Liver (tissue), 9 donors: Measurements from ENCODE around the gene COL20A1. TPM values are rescaled to one million over a fixed set of nuclear protein-coding genes. Genes with fewer than 3 reads are reported as not detected.

ENCODE experiments used
- DNase-seq: peaks from one replicate; pipeline ENCODE4 v3.0.0-alpha.2; 2017; ENCODE audit warnings: low spot score
- H3K27ac ChIP-seq, 2 donors: one replicate each; pipeline ENCODE4 v1.7.0; 2013; ENCODE audit warnings: inconsistent platforms in 2 of 2, low read length in 2 of 2, control low read depth in 1 of 2, low read depth in 1 of 2, mild to moderate bottlenecking in 1 of 2
- H3K27me3 ChIP-seq, 4 donors: one replicate each; pipeline versions ENCODE4 v1.6.1 to v1.7.0; 2013; ENCODE audit warnings: low read length in 3 of 4, inconsistent platforms in 1 of 4, mild to moderate bottlenecking in 1 of 4, moderate library complexity in 1 of 4; ENCODE audit not compliant: control insufficient read depth in 4 of 4, insufficient read depth in 4 of 4
- H3K36me3 ChIP-seq, 4 donors: one replicate each; pipeline versions ENCODE4 v1.6.1 to v1.7.0; 2013; ENCODE audit warnings: low read length in 3 of 4, mild to moderate bottlenecking in 3 of 4, low read depth in 1 of 4, moderate library complexity in 1 of 4; ENCODE audit not compliant: control insufficient read depth in 4 of 4, insufficient read depth in 3 of 4
- H3K4me1 ChIP-seq, 4 donors: one replicate each; pipeline versions ENCODE4 v1.6.1 to v1.7.0; 2013; ENCODE audit warnings: low read length in 3 of 4, mild to moderate bottlenecking in 3 of 4, moderate library complexity in 1 of 4; ENCODE audit not compliant: control insufficient read depth in 4 of 4, insufficient read depth in 4 of 4
- H3K4me3 ChIP-seq, 3 donors: one replicate each; pipeline versions ENCODE4 v1.6.1 to v1.7.0; 2013; ENCODE audit warnings: low read length in 3 of 3, control low read depth in 1 of 3, low read depth in 1 of 3, mild to moderate bottlenecking in 1 of 3
- H3K9ac ChIP-seq, 2 donors: one replicate each; pipeline ENCODE4 v1.7.0; 2013; ENCODE audit warnings: low read length in 2 of 2, mild to moderate bottlenecking in 2 of 2, moderate library complexity in 2 of 2, control low read depth in 1 of 2, low read depth in 1 of 2
- H3K9me3 ChIP-seq, 4 donors: one replicate each; pipeline versions ENCODE4 v1.6.1 to v1.7.0; 2013; ENCODE audit warnings: low read length in 3 of 4; ENCODE audit not compliant: control insufficient read depth in 4 of 4
- ATF3 ChIP-seq: IDR thresholded peaks from 2 replicates; pipeline ENCODE4 v1.6.1; 2016; ENCODE audit warnings: antibody characterized with exemption
- CTCF ChIP-seq: fragments of 150-350 bp; IDR thresholded peaks from 2 replicates; pipeline ENCODE4 v1.5.1; 2017; ENCODE audit warnings: improper control_type of control experiment, low read depth, low read length; ENCODE audit not compliant: missing input control
- EGR1 ChIP-seq, 2 donors: IDR thresholded peaks; 2 replicates each; pipeline ENCODE4 v1.6.1; 2016 to 2018; ENCODE audit warnings: antibody characterized with exemption in 2 of 2, low read depth in 2 of 2
- FOXA1 ChIP-seq: IDR thresholded peaks from 2 replicates; pipeline ENCODE4 v1.6.1; 2016; ENCODE audit warnings: antibody characterized with exemption
- FOXA2 ChIP-seq: IDR thresholded peaks from 2 replicates; pipeline ENCODE4 v1.6.1; 2016; ENCODE audit warnings: antibody characterized with exemption
- GABPA ChIP-seq, 2 donors: IDR thresholded peaks in 1 of 2; conservative IDR thresholded peaks in 1 of 2; 2 replicates each; pipeline ENCODE4 v1.6.1; 2016; ENCODE audit warnings: antibody characterized with exemption in 2 of 2, mild to moderate bottlenecking in 1 of 2, moderate library complexity in 1 of 2
- HNF4A ChIP-seq, 2 donors: conservative IDR thresholded peaks; 2 replicates each; pipeline ENCODE4 v1.6.1; 2016; ENCODE audit warnings: antibody characterized with exemption in 2 of 2, mild to moderate bottlenecking in 2 of 2
- HNF4G ChIP-seq: IDR thresholded peaks from 2 replicates; pipeline ENCODE4 v1.6.1; 2016; ENCODE audit warnings: antibody characterized with exemption
- JUND ChIP-seq, 2 donors: IDR thresholded peaks; 2 replicates each; pipeline ENCODE4 v1.6.1; 2016; ENCODE audit warnings: antibody characterized with exemption in 2 of 2
- MAX ChIP-seq: IDR thresholded peaks from 2 replicates; pipeline ENCODE4 v1.6.1; 2016; ENCODE audit warnings: antibody characterized with exemption
- NR2F2 ChIP-seq: IDR thresholded peaks from 2 replicates; pipeline ENCODE4 v1.6.1; 2016; ENCODE audit warnings: antibody characterized with exemption
- RAD21 ChIP-seq, 2 donors: IDR thresholded peaks; 2 replicates each; pipeline ENCODE4 v1.6.1; 2016; ENCODE audit warnings: antibody characterized with exemption in 2 of 2, mild to moderate bottlenecking in 2 of 2
- REST ChIP-seq: IDR thresholded peaks from 2 replicates; pipeline ENCODE4 v1.6.1; 2016; ENCODE audit warnings: antibody characterized with exemption, mild to moderate bottlenecking
- RXRA ChIP-seq, 2 donors: IDR thresholded peaks; 2 replicates each; pipeline ENCODE4 v1.6.1; 2017 to 2018; ENCODE audit warnings: antibody characterized with exemption in 2 of 2, mild to moderate bottlenecking in 1 of 2
- SP1 ChIP-seq: IDR thresholded peaks from 2 replicates; pipeline ENCODE4 v1.6.1; 2018; ENCODE audit warnings: antibody characterized with exemption, mild to moderate bottlenecking
- TAF1 ChIP-seq: conservative IDR thresholded peaks from 2 replicates; pipeline ENCODE4 v1.6.1; 2016; ENCODE audit warnings: antibody characterized with exemption, mild to moderate bottlenecking
- YY1 ChIP-seq: IDR thresholded peaks from 2 replicates; pipeline ENCODE4 v1.6.1; 2016; ENCODE audit warnings: antibody characterized with exemption, mild to moderate bottlenecking
- ZBTB33 ChIP-seq: IDR thresholded peaks from 2 replicates; pipeline ENCODE4 v1.6.1; 2016; ENCODE audit warnings: antibody characterized with exemption
- WGBS: extraction: QIAGEN DNeasy Blood & Tissue Kit; methylation state at CpG from one replicate; pipeline ENCODE4 v1.1.7; 2013; 5-methylcytosine and 5-hydroxymethylcytosine counted together
- polyA plus RNA-seq, 2 donors: library from polyadenylated mRNA; stranded (reverse) in 1 of 2; unstranded in 1 of 2; fragments of 200-250 nt in 1 of 2; fragments of >200 nt in 1 of 2; fragmentation: Nextera tagmentation in 1 of 2; extraction: Ambion mirVana in 1 of 2; gene quantifications; one replicate each; pipeline versions ENCODE4 v1.2.1 to v1.2.3, GENCODE V29; 2013 to 2015
- total RNA-seq, 2 donors: library from RNA; depleted of rRNA; stranded (reverse); fragments of >200 nt; gene quantifications; one replicate each; pipeline ENCODE4 v1.2.3, GENCODE V29; 2014
- donor health status: healthy.
- donor health status: healthy.
- donor health status: healthy.
- donor health status: healthy.
- donor health status: healthy.

Gene COL20A1
- total and polyA plus RNA-seq, 4 donors, result not detected

DNA sequence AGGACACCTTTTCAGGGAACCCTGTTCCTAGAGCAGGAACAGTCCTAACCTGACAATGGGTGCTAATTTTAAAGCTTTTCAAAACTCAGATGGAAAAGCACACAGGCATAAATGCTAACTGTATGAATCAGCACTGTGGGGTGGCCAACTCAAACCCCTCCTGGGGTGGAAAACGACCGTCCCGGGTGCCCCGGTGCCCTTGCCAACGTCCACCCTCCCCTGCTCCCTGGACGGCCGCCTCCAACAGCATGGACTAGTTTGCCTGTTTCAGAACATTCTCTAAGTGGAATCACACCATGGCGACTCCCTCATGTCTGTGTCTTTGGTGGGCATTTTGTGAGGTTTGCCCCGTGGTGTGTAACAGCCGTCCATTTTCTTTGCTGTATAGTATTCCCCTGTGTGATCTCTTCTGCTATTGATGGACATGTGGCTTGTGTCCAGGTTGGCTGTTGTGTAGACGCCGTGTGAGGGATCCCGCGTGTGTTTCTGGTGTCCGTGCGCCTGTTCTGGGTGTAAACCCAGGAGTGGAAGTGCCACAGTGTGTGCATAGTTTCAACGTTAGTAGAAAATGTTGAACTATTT, 5.8 kb downstream of the COL20A1 start:
- Histone ChIP-seq H3K4me1 (no peaks in the 10 kb centered on the region), H3K27me3 (peaks cover 0 to 14% (median 6%) of the 10 kb centered on the region in 4 donors), H3K4me3 (no peak overlapping the region), H3K9ac (no peak overlapping the region), H3K36me3 (no peaks in the 10 kb centered on the region), H3K27ac (no peak overlapping the region), H3K9me3 (no peaks in the 10 kb centered on the region)
- no peak for TF ChIP-seq GABPA (IDR thresholded peaks at IDR 0.05 in 1 of 2, conservative IDR thresholded peaks at IDR 0.05 in 1 of 2)
- TF ChIP-seq HNF4G, result no peak
- TF ChIP-seq HNF4A (conservative IDR thresholded peaks at IDR 0.05), result no peak
- no peak for TF ChIP-seq NR2F2
- no peak for TF ChIP-seq ZBTB33
- no peak for TF ChIP-seq JUND (IDR thresholded peaks at IDR 0.05)
- no peak for TF ChIP-seq TAF1
- TF ChIP-seq CTCF, result no peak
- no peak for DNase-seq
- WGBS, result 80% methylated on average over 17 of the region's 17 CpGs

DNA sequence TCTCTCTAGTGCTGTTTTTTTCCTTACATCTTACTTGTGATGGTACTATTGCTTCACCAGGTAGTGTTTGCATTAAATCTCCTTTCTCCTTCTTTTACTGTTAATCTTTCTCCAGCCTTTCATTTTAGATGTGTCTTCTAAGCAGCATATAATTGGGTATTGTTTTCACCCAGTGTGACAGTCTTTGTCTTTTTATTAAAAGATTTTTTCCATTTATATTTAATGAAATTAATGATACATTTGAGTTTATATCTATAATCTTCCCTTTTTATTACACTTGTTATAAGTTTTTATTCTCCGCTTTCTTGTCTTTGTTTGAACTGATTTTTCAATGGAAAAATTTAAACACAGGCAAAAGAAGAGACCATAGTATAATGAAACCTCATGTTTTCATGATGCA, 8.7 kb downstream of the COL20A1 start:
- WGBS, result 97% methylated on average over 1 of the region's 1 CpG
- Histone ChIP-seq H3K27ac (no peak overlapping the region), H3K4me1 (no peaks in the 10 kb centered on the region), H3K4me3 (no peak overlapping the region), H3K9me3 (no peaks in the 10 kb centered on the region), H3K27me3 (peaks cover 0 to 10% (median 5%) of the 10 kb centered on the region in 4 donors), H3K36me3 (no peaks in the 10 kb centered on the region), H3K9ac (no peak overlapping the region)
- no peak for DNase-seq
- TF ChIP-seq YY1, result no peak
- TF ChIP-seq ZBTB33, result no peak
- no peak for TF ChIP-seq MAX
- TF ChIP-seq CTCF, result no peak
- no peak for TF ChIP-seq NR2F2
- TF ChIP-seq FOXA2, result no peak
- no peak for TF ChIP-seq EGR1 (IDR thresholded peaks at IDR 0.05; ENCODE audit: low read depth in 2 of 2)
- TF ChIP-seq REST, result no peak
- TF ChIP-seq FOXA1, result no peak
- TF ChIP-seq SP1, result no peak
- TF ChIP-seq TAF1, result no peak
- TF ChIP-seq RAD21 (IDR thresholded peaks at IDR 0.05), result no peak
- no peak for TF ChIP-seq JUND (IDR thresholded peaks at IDR 0.05)
- no peak for TF ChIP-seq HNF4G
- TF ChIP-seq HNF4A (conservative IDR thresholded peaks at IDR 0.05), result no peak
- TF ChIP-seq ATF3, result no peak
- TF ChIP-seq RXRA (IDR thresholded peaks at IDR 0.05), result no peak
- TF ChIP-seq GABPA (IDR thresholded peaks at IDR 0.05 in 1 of 2, conservative IDR thresholded peaks at IDR 0.05 in 1 of 2), result no peak
